GM12874 (cell line): Measurements from ENCODE around the gene GZMM.

Source experiments
- TF ChIP-seq, protein P1 (sequence below): IDR thresholded peaks from 2 replicates; pipeline ENCODE4 v1.5.1; 2011; ENCODE audit warnings: low read depth, mild to moderate bottlenecking, control low read depth, low read length, moderate library complexity; ENCODE audit not compliant: insufficient read depth

GZMM gene

DNA sequence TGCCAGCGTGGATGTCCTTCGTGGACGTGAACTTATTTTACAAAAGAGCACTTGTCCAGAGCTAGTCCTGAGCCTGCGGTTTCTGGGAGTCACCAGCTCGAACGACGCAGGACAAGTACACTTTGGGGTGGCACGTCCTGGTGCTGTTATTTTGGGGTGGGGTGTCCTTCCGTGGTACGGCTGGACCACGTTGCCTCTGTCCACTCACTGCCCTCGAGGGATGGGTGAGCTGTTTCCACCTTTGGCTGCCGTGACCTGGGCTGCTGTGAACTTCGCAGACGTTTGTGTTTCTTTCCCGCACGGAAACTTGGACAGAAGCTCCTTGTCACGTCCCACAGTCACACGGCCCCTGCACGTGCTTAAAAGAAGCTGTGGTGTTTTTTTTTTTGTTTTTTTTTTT, 11.0 kb downstream of the GZMM start:
- TF ChIP-seq, protein P1, sequence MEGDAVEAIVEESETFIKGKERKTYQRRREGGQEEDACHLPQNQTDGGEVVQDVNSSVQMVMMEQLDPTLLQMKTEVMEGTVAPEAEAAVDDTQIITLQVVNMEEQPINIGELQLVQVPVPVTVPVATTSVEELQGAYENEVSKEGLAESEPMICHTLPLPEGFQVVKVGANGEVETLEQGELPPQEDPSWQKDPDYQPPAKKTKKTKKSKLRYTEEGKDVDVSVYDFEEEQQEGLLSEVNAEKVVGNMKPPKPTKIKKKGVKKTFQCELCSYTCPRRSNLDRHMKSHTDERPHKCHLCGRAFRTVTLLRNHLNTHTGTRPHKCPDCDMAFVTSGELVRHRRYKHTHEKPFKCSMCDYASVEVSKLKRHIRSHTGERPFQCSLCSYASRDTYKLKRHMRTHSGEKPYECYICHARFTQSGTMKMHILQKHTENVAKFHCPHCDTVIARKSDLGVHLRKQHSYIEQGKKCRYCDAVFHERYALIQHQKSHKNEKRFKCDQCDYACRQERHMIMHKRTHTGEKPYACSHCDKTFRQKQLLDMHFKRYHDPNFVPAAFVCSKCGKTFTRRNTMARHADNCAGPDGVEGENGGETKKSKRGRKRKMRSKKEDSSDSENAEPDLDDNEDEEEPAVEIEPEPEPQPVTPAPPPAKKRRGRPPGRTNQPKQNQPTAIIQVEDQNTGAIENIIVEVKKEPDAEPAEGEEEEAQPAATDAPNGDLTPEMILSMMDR, result no peak

- TF ChIP-seq, protein P1, result no peak
Measured at GRCh38 chr19:555474-555808, 11.6 kb downstream of the GZMM start.

DNA sequence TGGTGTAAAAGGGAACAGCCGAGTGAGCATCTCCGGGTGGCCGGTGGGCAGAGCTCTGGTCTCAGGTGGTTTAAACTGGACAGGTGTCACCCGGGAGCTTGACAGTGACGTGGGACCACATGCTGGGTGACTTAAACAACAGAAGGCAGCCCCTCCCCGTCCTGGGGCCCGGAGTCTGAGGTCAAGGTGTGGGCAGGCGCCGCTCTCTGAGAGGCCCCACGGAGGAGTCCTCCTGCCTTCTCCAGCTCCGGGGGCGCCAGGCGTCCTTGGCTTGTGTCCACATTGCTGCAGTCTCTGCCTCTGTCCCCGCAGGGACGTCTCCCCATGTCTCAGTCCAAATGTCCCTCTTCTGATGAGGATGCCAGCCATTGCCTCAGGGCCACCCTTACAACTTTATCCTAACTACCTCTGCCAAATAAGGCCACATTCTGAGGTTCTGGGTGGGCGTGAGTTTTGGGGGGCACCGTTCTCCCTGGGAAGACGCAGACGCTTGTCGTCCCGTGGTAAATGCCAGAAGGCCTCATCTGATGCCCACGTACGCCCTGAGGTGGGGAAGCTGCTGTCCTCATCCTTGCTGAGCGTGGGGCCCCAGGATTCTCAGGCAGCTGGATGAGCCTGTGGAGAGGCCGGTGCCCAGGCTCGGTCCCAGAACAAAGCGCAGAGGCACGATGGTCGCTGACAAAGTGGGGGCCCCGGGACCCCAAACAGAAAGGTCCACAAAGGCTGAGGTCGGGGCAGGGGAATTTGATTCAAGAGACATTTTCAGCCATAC, 12.9 kb downstream of the GZMM start:
- TF ChIP-seq, protein P1, result no peak

- TF ChIP-seq, protein P1, result no peak
Measured at GRCh38 chr19:558770-559439, 15.1 kb downstream of the GZMM start.

DNA sequence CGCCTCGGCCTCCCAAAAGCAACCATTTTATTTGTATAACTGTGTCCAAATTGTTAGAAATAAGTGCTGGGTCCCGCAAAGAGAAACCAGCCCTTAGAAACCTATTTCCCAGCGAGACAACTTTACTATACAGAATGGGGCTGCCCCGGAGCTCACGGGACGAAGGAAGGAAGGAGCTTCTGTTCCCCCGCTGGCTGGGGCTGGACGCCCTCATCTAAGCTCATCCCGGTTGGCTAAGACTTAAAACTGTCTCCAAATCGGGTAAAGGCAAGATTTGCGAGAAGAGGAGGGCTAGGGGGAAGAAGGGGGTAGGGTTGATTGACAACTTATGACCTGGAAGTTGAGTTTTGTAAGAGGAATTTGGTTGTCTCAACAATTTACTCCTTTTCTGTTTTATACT, 16.3 kb downstream of the GZMM start:
- TF ChIP-seq, protein P1, result no peak

GRCh38 chr19:566403-566802, 22.6 kb downstream of the GZMM start:
- TF ChIP-seq, protein P1, result no peak

DNA sequence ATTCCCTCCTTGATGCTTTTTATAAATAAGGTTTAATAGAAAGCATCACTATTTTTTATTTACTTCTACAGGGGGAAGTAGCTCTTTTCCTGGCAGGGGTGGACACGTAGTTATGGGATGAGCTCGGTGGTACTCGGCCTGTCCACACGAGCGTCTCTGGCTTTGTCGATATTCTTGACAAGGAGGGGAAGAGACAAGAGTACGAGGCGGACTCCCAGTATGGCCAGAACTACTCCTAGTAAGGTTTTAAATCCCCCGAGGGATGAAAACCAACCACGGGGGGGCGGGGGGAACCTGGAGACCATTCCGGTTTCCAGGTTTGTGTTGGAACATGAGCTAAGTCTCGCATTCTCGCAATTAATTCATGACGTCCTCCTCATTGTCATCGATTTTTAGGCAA, 23.0 kb downstream of the GZMM start:
- TF ChIP-seq, protein P1, result no peak
